Left ventricle myocardium inferior (tissue), 1 donor: ENCODE data around the gene TRIO. TPM values are rescaled to one million over a fixed set of nuclear protein-coding genes. Genes with fewer than 3 reads are reported as not detected.

Experiments
- DNase-seq: peaks from one replicate; pipeline ENCODE4 v3.0.0-alpha.2; 2020
- H3K27ac ChIP-seq: fragments of 200-600 bp; replicated peaks from 2 replicates; pipeline ENCODE4 v1.8.0; 2021
- H3K27me3 ChIP-seq: fragments of 200-600 bp; 2 replicates; pipeline ENCODE4 v1.8.0; 2021; ENCODE audit warnings: low read depth
- H3K36me3 ChIP-seq: fragments of 200-600 bp; 2 replicates; pipeline ENCODE4 v1.8.0; 2021
- H3K4me1 ChIP-seq: fragments of 200-600 bp; 2 replicates; pipeline ENCODE4 v1.8.0; 2021
- H3K4me3 ChIP-seq: fragments of 200-600 bp; 2 replicates; pipeline ENCODE4 v1.8.0; 2021; ENCODE audit warnings: mild to moderate bottlenecking, moderate library complexity
- H3K9me3 ChIP-seq: fragments of 200-600 bp; replicated peaks from 2 replicates; pipeline ENCODE4 v1.8.0; 2021
- CTCF ChIP-seq: fragments of 200-600 bp; IDR thresholded peaks from 2 replicates; pipeline ENCODE4 v1.8.0; 2021; ENCODE audit warnings: antibody characterized with exemption, mild to moderate bottlenecking, borderline replicate concordance
- intact Hi-C: fragments of 100-400 bp; cut with micrococcal nuclease; formaldehyde crosslinking; loops from one replicate; pipeline ENCODE4 v1.11.0; 2022
- total RNA-seq: library from RNA; stranded (reverse); fragmentation: NEBNext Ultra II Directional; extraction: Animal tissue kit (Norgen Biotek cat#: 25700); gene quantifications from one replicate; pipeline ENCODE4 v1.2.1, GENCODE V29; 2021
- donor health status: DM: no; HTN: yes; CAD: no; lungs with severe emphysema.

Gene TRIO
- total RNA-seq, 1 donor from 2014 or later = 52.8 TPM

- no peak for TF ChIP-seq CTCF
- Histone ChIP-seq H3K4me3 (no peak overlapping the region), H3K27ac (no peak overlapping the region), H3K36me3 (peaks cover 43% of the 10 kb centered on the region), H3K27me3 (no peaks in the 10 kb centered on the region), H3K9me3 (no peaks in the 10 kb centered on the region), H3K4me1 (peaks cover 50% of the 10 kb centered on the region)
- intact Hi-C loops = no loop called here
- no peak for DNase-seq
These were observed 261.6 kb downstream of the TRIO start for GRCh38 chr5:14404780-14405179.

- H3K27ac ChIP-seq = no peak overlapping the region
- no peak overlapping the region for H3K4me3 ChIP-seq
- H3K9me3 ChIP-seq = no peaks in the 10 kb centered on the region
- intact Hi-C loops = no loop called here
- peaks cover 50% of the 10 kb centered on the region for H3K4me1 ChIP-seq
- no peaks in the 10 kb centered on the region for H3K27me3 ChIP-seq
- no peak for DNase-seq
- H3K36me3 ChIP-seq = peaks cover 44% of the 10 kb centered on the region
- TF ChIP-seq CTCF = peak; percentile 8
These were observed 262.1 kb downstream of the TRIO start for GRCh38 chr5:14405267-14405666.

- Histone ChIP-seq H3K4me1 (peaks cover 47% of the 10 kb centered on the region), H3K27me3 (no peaks in the 10 kb centered on the region), H3K4me3 (no peak overlapping the region), H3K9me3 (no peaks in the 10 kb centered on the region), H3K27ac (peak overlapping the region; percentile 82), H3K36me3 (peaks cover 44% of the 10 kb centered on the region)
- no peak for DNase-seq
- intact Hi-C loops = no loop called here
- TF ChIP-seq CTCF = no peak
These were observed 262.8 kb downstream of the TRIO start for GRCh38 chr5:14405706-14406553.

GRCh38 chr5:14406554-14406849, 263.4 kb downstream of the TRIO start:
- no peaks in the 10 kb centered on the region for H3K9me3 ChIP-seq
- intact Hi-C loops = no loop called here
- no peak for TF ChIP-seq CTCF
- H3K4me1 ChIP-seq = peaks cover 52% of the 10 kb centered on the region
- H3K27me3 ChIP-seq = no peaks in the 10 kb centered on the region
- H3K4me3 ChIP-seq = no peak overlapping the region
- no peak for DNase-seq
- H3K36me3 ChIP-seq = peaks cover 49% of the 10 kb centered on the region
- H3K27ac ChIP-seq = peak overlapping the region; percentile 82

GRCh38 chr5:14407051-14407450, 263.9 kb downstream of the TRIO start:
- H3K4me1 ChIP-seq = peaks cover 52% of the 10 kb centered on the region

More at GRCh38 chr5:14407051-14407450, 263.9 kb downstream of the TRIO start:
- H3K4me3 ChIP-seq = no peak overlapping the region
- intact Hi-C loops = no loop called here
- peak overlapping the region; percentile 82 for H3K27ac ChIP-seq
- DNase-seq = no peak
- no peaks in the 10 kb centered on the region for H3K27me3 ChIP-seq
- peaks cover 54% of the 10 kb centered on the region for H3K36me3 ChIP-seq
- no peak for TF ChIP-seq CTCF
- no peaks in the 10 kb centered on the region for H3K9me3 ChIP-seq
